Left kidney (tissue), 8 donors: ENCODE results near the gene NT5C1A. TPM values are rescaled to one million over a fixed set of nuclear protein-coding genes. Genes with fewer than 3 reads are reported as not detected.

ENCODE experiments used
- DNase-seq: peaks from one replicate; pipeline ENCODE4 v3.0.0-alpha.2; 2013
- long read RNA-seq, 8 donors: transcript quantifications; one replicate each; lab custom pipeline, GENCODE V29; 2026
- polyA plus RNA-seq: library from polyadenylated mRNA; unstranded; fragments of 120-200 nt; gene quantifications from one replicate; pipeline ENCODE4 v1.2.1, GENCODE V29; 2013; ENCODE audit not compliant: insufficient read length

Gene NT5C1A
- polyA plus RNA-seq, result 1.00 TPM
- long read RNA-seq, donor 1, partial matches to known transcripts, result 0 of 1 reads
- long read RNA-seq, donor 1, other reads (novel, unspliced or antisense), result 0 of 1 reads
- long read RNA-seq, donor 2, result 0 reads
- long read RNA-seq, donor 3, result 0 reads
- long read RNA-seq, donor 4, result 0 reads
- long read RNA-seq, donor 5, result 0 reads
- long read RNA-seq, donor 6, result 0 reads
- long read RNA-seq, donor 7, result 0 reads
- long read RNA-seq, donor 8, result 0 reads

DNA sequence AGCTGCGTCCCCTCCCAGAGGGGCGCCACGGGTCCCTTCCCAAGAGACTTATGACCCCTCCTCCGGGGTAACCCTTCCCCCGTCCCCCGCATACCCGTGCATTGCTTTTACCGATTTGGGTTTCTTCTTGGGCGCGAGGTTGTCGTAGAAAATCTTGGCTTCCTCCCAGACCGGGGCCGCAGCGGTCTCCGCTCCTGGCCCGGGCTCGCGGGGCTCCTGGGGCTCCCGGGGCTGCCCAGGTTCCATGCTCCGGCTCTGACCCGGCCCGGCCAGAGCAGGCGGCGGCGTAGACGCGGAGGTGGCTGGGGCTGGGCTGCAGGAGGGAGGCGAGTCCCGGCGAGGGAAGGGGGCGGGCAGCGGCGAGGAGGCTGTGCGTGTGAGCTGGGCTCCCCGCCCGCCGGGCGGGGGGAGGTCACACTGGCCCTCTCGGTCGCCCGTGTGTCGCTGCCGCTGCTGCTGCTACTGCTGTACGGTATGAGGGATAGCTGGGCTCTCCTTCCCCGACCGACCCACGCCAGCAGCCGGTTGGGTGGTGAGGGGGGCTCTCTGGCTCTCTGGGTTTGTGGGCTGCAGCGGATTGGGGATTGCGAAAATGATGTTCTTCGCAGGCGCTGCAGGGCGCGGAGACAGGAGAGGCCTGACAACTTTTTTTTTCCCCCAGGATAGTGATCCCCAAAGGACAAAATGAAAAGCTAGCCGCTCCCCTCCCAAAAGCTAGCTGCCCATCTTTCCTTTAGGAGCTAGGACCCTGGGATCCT, at the start of gene NT5C1A:
Gene NT5C1A (minus strand): TSS at position 315 of the 758 bp plus-strand sequence. CDS start 69 bp downstream, at position 246.
- peak; percentile 12 for DNase-seq

- no peak for DNase-seq
Observed at GRCh38 chr1:39721664-39722063, 49.8 kb upstream of the NT5C1A start.

- DNase-seq, result peak; percentile 74
Observed at GRCh38 chr1:39720094-39720999, 48.4 kb upstream of the NT5C1A start.

GRCh38 chr1:39717809-39718208, 45.9 kb upstream of the NT5C1A start:
- no peak for DNase-seq

DNA sequence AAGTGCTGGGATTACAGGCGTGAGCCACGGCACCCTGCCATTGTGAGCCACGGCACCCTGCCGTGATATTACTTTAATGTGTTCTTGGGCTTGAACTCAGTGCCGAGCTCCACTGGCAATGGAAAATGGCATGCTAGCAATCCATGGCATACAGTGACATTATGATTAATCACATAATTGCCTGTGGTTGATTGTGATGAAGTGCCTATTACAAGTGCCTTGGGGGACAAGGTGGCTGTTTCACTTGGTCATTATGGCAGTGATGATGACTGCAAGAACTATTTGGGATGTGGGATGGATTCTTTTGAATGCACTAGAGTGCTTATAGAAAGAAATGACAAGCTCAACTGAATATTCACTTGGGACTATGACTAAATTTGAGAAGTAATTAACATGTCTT, 41.6 kb upstream of the NT5C1A start:
- DNase-seq, result no peak

DNA sequence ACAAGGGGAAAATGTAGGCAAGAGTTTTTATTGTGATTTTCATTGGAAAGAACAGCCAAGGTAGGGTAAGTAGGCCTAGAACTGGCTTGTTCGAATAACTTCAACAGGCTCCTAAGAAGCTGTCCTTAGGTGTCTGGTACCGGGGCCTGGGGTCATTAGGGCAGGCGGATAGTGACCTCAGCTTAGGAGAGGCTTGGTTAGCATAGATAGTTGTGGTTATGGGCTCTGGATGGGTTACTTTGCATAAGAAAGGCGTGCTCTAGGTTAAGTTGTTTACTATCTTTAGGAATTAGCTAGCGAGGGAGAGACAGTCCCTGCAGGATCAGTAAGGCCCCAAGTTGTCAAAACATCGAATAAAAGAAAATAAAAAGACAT, 40.0 kb upstream of the NT5C1A start:
- DNase-seq, result no peak

DNA sequence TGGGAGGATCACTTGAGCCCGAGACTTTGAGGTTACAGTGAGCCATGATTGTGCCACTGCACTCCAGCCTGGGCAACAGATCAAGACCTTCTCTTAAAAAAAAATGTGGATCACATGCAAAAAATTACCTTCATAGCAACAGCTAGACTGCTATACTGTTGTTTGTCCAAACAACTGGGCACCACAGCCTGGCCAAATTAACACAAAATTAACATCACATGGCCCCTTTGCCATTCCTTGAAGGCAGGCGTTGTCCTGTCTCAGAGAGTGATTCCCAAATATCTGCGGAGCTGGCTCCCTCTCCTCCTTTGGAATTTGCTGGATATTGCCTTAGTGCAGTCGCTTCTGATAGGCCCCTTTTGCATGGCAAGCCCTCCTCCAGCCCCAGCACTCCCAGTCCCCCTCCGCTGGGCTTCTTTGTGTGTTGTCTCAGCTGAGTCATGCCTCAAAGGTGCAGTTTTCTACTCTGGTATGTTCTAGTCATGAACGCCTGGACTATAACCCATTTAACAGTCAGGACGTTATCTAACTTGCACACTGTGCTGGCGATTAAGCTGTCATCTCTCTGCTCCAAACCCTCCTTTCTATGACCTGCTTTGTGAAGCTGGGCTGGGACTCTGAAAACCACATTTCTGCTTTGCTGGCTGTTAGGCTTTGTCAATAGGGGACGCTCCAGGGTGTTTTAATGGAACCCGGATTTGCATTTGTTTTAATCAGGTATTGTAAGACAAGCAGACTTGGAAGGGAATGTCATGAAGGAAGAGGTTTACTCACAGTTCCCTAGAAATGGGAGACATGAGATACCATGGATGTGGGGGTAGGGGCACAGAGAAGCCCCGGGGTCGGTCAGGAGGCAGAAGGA, 39.4 kb upstream of the NT5C1A start:
- no peak for DNase-seq

GRCh38 chr1:39707506-39707905, 35.6 kb upstream of the NT5C1A start:
- no peak for DNase-seq

DNA sequence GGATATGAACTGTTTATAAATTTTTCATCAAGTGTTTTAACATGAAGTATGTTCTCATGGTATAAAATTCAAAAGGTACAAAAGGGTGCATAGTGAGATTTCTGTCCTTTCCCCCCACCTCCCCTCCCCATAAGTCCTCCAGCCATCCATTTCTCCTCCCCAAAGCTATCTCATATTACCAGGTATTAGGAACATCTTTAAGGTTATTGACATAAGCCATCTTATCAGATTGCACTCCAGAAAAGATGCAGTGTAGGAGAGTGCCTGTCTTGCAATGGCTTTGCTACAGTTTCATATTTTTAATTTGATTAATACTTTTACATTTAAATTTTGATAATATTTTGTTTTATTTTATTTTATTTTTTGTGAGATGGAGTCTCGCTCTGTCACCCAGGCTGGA, 32.9 kb upstream of the NT5C1A start:
- no peak for DNase-seq

- DNase-seq, result peak; percentile 7
Observed at GRCh38 chr1:39701049-39701439, 29.1 kb upstream of the NT5C1A start.

DNA sequence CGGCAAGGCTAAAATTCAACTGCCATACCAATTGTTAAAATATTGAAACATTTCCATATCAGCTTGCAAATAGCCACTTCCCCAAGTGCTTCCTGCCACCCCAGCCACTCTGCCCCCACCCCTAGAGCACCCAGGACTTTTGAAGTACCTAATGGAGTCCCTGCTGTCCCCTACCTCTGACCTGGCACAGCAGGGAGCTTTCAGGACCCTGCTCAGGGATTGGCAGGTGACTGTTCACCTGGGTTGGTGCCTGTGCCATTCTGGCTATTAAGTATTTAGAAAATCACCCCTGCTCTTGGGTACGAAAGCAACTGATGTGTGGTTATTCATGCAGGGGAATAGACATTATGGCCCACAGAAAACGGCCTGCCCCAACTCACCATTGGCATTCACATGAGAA, 28.4 kb upstream of the NT5C1A start:
- DNase-seq, result no peak

- no peak for DNase-seq
Observed at GRCh38 chr1:39699419-39699818, 27.5 kb upstream of the NT5C1A start.

DNA sequence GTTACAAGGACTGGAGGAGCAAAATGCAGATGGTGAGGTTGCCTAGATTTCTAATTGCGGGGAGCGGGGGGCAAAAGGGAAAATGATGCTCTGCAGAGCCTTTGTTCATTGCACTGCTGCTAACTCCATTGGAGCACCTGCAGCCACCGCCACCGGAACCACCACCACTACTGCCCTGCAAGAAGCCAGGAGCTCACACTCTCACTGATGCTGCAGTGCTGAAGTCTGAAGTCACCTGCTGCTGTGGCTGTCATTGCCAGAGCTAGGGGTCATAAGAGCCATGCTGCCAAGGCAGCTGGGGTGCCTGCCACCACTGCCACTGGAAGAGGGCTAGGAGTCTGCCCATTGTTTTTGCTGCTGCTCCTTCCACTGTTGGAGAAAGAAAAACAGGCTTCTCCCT, 26.7 kb upstream of the NT5C1A start:
- no peak for DNase-seq

- no peak for DNase-seq
Observed at GRCh38 chr1:39696448-39696847, 24.5 kb upstream of the NT5C1A start.

GRCh38 chr1:39695016-39695415, 23.1 kb upstream of the NT5C1A start:
- no peak for DNase-seq

- DNase-seq, result no peak
Observed at GRCh38 chr1:39694026-39694425, 22.1 kb upstream of the NT5C1A start.

GRCh38 chr1:39692152-39693074, 20.5 kb upstream of the NT5C1A start:
- DNase-seq, result no peak

DNA sequence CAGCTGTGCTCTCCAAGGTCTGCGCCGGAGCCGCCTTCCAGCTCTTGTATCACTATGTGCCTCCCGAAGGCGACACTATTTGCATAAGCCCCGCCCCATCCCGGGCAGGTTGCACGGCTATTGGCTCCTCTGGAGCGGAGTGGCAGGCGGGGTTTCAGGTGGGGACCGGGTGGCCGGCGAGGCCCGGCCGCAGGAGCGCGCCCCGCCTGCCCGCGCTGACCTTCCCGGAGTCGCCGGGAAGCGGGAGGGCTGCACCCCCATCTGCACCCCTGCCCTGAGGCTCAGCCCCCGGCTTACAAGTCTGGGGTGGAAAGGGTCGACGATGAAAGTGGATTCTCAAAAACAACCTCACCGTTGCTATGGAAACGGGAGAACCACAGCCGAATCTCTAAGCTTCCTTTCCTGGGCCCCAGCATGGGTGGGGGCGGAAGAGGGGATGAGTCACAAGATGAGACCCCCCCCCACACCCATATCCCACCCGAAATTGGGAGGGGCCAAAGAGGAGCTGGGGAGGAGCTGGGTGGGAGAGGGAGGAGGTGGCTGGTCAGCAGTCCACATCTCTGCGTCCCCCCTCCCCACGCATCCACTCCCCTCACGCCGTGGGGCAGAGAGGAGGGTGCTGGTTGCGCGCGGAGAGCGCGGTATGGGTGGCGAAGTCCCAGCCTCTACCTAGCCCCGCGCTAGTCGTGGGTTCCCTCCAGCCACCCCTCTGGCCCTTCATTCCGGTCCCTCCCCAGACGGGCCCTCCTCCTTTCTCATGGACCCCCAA, 19.7 kb upstream of the NT5C1A start, which contains the start of gene HPCAL4:
Gene HPCAL4 (minus strand): TSS at position 51 of the 769 bp plus-strand sequence. CDS start 6,830 bp downstream, outside the sequence.
- peak; percentile 89 for DNase-seq

- no peak for DNase-seq
Observed at GRCh38 chr1:39690794-39691382, 19.0 kb upstream of the NT5C1A start.
